Testis (tissue), 5 donors: ENCODE measurements around the gene TMPRSS11A. TPM values are rescaled to one million over a fixed set of nuclear protein-coding genes. Genes with fewer than 3 reads are reported as not detected.

Experiments used
- DNase-seq: peaks from one replicate; pipeline ENCODE4 v3.0.0-alpha.2; 2019
- H3K27ac ChIP-seq, 2 donors: fragments of 200-600 bp; sonication (generic); one replicate each; pipeline ENCODE4 v1.5.1; 2019
- H3K27me3 ChIP-seq: fragments of 200-600 bp; sonication (generic); one replicate; pipeline ENCODE4 v1.5.1; 2019
- H3K36me3 ChIP-seq: fragments of 200-600 bp; sonication (generic); one replicate; pipeline ENCODE4 v1.5.1; 2017; ENCODE audit warnings: low read depth; ENCODE audit errors: missing control alignments
- H3K4me1 ChIP-seq: fragments of 200-600 bp; sonication (generic); one replicate; pipeline ENCODE4 v1.5.1; 2019
- H3K4me3 ChIP-seq, 2 donors: fragments of 200-600 bp; sonication (generic); one replicate each; pipeline ENCODE4 v1.5.1; 2017 to 2019
- H3K9me3 ChIP-seq: fragments of 200-600 bp; sonication (generic); one replicate; pipeline ENCODE4 v1.5.1; 2017
- POLR2A ChIP-seq: fragments of 450-650 bp; IDR thresholded peaks from one replicate; pipeline ENCODE4 v1.6.1; 2017; ENCODE audit warnings: antibody characterized with exemption, mild to moderate bottlenecking, moderate library complexity
- WGBS, 2 donors: methylation state at CpG; one replicate each; pipeline ENCODE4 v1.1.5; 2018; 5-methylcytosine and 5-hydroxymethylcytosine counted together
- intact Hi-C: fragments of 100-400 bp; cut with DNase I; formaldehyde crosslinking; loops from one replicate; pipeline ENCODE4 v1.15.1; 2023; ENCODE audit warnings: low total_unique reads
- long read RNA-seq, 2 donors: transcript quantifications; one replicate each; lab custom pipeline, GENCODE V29; 2026
- polyA plus RNA-seq: library from polyadenylated mRNA; stranded (reverse); fragments of 350-450 nt; fragmentation: Illumina TruSeq; extraction: RNeasy Lipid Tissue Mini Kit (QIAGEN cat#74804); gene quantifications from one replicate; pipeline ENCODE4 v1.2.3, GENCODE V29; 2014; ENCODE audit warnings: low read depth, low replicate concordance; ENCODE audit not compliant: insufficient read depth
- total RNA-seq, 2 donors: library from RNA; depleted of rRNA; stranded (reverse); fragments of >200 nt; gene quantifications; one replicate each; pipeline ENCODE4 v1.2.3, GENCODE V29; 2016
- TF ChIP-seq, protein P1 (sequence below), 3 experiments: fragments of 450-650 bp in 2 of 3; fragments of 200-600 bp in 1 of 3; sonication (generic) in 1 of 3; IDR thresholded peaks; one replicate each; pipeline ENCODE4 v1.5.1; 2016 to 2019; ENCODE audit warnings: antibody characterized with exemption in 3 of 3, mild to moderate bottlenecking in 2 of 3, moderate library complexity in 1 of 3

Gene TMPRSS11A, protein sequence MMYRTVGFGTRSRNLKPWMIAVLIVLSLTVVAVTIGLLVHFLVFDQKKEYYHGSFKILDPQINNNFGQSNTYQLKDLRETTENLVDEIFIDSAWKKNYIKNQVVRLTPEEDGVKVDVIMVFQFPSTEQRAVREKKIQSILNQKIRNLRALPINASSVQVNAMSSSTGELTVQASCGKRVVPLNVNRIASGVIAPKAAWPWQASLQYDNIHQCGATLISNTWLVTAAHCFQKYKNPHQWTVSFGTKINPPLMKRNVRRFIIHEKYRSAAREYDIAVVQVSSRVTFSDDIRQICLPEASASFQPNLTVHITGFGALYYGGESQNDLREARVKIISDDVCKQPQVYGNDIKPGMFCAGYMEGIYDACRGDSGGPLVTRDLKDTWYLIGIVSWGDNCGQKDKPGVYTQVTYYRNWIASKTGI
- total RNA-seq (under 1 TPM in 1 of 2 donors, not detected in 1; 0.06 TPM), polyA plus RNA-seq (0.70 TPM)
- long read RNA-seq, donor 1 = 0 reads
- long read RNA-seq, donor 2 = 0 reads

DNA sequence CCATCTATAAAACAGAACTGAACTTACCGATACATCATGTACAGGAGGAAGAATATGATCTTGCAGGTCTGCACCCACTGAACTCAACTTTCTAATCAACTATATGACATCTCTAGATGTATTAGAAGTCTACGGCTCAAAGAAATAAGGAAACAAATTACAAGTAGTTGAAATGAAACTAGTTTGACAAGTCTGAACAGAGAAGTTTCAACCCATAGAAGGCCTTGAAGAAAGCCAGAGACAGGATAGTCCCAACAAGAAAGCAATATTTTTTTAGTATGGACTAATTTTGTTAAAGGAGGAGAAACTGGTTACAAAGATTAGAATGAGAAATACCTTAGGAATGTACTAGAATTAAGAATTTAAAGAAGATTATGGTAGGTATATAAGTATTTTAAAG is at the start of gene TMPRSS11A:
Gene TMPRSS11A, minus strand, starts transcription at position 138 of the 400 bp plus-strand sequence. Its CDS starts 100 bp downstream, at position 38.
- intact Hi-C loops = no loop called here
- TF ChIP-seq, protein P1, sequence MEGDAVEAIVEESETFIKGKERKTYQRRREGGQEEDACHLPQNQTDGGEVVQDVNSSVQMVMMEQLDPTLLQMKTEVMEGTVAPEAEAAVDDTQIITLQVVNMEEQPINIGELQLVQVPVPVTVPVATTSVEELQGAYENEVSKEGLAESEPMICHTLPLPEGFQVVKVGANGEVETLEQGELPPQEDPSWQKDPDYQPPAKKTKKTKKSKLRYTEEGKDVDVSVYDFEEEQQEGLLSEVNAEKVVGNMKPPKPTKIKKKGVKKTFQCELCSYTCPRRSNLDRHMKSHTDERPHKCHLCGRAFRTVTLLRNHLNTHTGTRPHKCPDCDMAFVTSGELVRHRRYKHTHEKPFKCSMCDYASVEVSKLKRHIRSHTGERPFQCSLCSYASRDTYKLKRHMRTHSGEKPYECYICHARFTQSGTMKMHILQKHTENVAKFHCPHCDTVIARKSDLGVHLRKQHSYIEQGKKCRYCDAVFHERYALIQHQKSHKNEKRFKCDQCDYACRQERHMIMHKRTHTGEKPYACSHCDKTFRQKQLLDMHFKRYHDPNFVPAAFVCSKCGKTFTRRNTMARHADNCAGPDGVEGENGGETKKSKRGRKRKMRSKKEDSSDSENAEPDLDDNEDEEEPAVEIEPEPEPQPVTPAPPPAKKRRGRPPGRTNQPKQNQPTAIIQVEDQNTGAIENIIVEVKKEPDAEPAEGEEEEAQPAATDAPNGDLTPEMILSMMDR (IDR thresholded peaks at IDR 0.05) = no peak
- no peak for TF ChIP-seq POLR2A
- H3K4me1 ChIP-seq = no peaks in the 10 kb centered on the region

DNA sequence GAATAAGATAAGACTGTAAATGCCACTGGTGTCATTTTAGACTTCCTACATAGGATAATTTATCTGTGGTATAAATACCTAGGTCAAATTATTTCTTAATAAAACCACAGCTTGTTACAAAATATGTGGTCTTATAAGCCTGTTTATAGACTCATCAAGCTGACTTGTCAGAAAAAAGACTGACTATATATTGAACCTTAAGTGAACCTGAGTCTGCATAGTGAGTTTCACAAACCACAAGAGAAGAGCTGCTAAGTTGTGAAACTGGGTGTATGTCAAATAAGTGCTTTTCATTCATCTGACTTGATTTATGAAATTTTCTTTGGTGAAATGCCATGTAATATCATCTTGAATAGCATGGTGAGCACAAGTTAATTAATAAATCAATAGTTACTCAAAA is 48.4 kb upstream of the TMPRSS11A start:
- Histone ChIP-seq H3K4me3 (no peak overlapping the region), H3K27me3 (no peaks in the 10 kb centered on the region), H3K36me3 (no peaks in the 10 kb centered on the region), H3K27ac (no peak overlapping the region), H3K4me1 (no peaks in the 10 kb centered on the region), H3K9me3 (no peaks in the 10 kb centered on the region)
- TF ChIP-seq POLR2A = no peak
- TF ChIP-seq, protein P1 (IDR thresholded peaks at IDR 0.05) = no peak
- DNase-seq = no peak
- intact Hi-C loops = no loop called here

More for the DNA sequence above, at the start of gene TMPRSS11A:
- Histone ChIP-seq H3K36me3 (no peaks in the 10 kb centered on the region), H3K27me3 (no peaks in the 10 kb centered on the region), H3K27ac (no peak within 1 kb of the TSS), H3K4me3 (no peak within 1 kb of the TSS), H3K9me3 (no peaks in the 10 kb centered on the region)
- WGBS, 2 donors = 41 to 71% methylated on average over 2 of the region's 2 CpGs
- DNase-seq = no peak

DNA sequence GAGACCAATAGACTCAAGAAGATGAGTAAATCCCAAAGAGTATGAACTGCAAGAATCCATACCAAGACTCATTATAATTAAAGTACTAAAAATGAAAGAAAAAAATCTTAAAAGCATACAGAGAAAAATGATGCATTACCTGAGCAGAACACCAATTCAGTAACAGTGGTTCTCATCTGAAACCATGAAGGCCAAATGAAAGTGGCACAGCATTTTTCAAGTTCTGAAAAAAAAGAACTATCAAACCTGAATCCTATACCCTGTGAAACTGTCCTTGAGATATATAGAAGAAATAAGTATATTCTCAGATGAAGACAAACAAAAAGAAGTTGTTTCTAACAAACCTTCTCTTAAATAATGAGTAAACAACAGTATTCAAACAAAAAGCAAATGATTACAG is 39.6 kb upstream of the TMPRSS11A start:
- TF ChIP-seq POLR2A = no peak
- TF ChIP-seq, protein P1 (IDR thresholded peaks at IDR 0.05) = no peak
- Histone ChIP-seq H3K36me3 (no peaks in the 10 kb centered on the region), H3K9me3 (no peaks in the 10 kb centered on the region), H3K4me1 (no peaks in the 10 kb centered on the region), H3K27me3 (no peaks in the 10 kb centered on the region), H3K27ac (no peak overlapping the region), H3K4me3 (no peak overlapping the region)
- intact Hi-C loops = no loop called here
- no peak for DNase-seq

DNA sequence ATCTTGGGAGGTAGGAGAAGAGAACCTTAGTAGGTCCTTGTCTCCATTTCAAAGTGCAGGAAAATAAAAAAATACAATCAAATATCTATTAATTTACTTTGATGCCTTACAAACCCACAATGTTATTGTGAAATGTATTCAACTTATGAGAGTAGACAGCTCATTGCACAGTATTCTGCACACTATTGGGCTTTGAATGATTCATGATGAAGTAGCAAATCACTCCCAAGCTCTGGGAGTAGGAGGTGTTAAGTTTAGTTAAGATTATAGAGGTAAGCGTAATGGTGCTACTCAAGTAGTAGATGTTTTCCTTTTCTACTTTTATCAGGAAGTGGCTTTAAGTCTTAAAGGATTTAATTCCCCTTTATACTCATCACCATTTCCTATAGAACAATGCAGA is 32.8 kb upstream of the TMPRSS11A start:
- H3K9me3 ChIP-seq = no peaks in the 10 kb centered on the region
- intact Hi-C loops = no loop called here
- 95 to 96% methylated on average over 1 of the region's 1 CpG for WGBS, 2 donors

More for the DNA sequence above, 32.8 kb upstream of the TMPRSS11A start:
- DNase-seq = no peak
- Histone ChIP-seq H3K4me3 (no peak overlapping the region), H3K27ac (no peak overlapping the region), H3K27me3 (no peaks in the 10 kb centered on the region), H3K36me3 (no peaks in the 10 kb centered on the region), H3K4me1 (no peaks in the 10 kb centered on the region)
- no peak for TF ChIP-seq POLR2A
- TF ChIP-seq, protein P1 (IDR thresholded peaks at IDR 0.05) = no peak
